ENCODE results near the gene CALD1.

DNA sequence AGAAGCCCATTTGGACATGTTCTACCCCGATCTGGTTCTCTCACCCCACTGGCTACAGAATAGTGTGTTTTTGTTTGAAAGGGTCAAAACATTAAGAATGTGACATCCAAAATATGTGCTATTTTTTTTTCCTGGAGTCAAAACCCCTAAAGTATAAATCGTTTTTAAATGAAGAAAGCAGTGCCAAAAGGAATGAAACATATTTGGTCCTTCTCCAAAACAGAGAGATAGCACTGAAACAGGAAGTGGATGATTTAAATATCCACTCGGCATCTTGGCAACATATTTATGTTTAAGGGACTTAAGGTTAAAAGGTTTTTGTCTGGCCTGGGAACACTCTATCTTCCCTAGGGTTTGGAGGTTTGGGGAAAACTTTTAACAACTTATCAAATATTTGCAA is 32.3 kb downstream of the CALD1 start:
- TF ChIP-seq CTCF (IDR thresholded peaks at IDR 0.05) (no peak), EZH2 (IDR thresholded peaks at IDR 0.05) (no peak)

Data from neural progenitor cell (in vitro differentiated cells).